Measurements from ENCODE around the gene REPS2. TPM values are rescaled to one million over a fixed set of nuclear protein-coding genes. Genes with fewer than 3 reads are reported as not detected.

REPS2 gene
- total RNA-seq, 3 donors from 2014 or later (not counting 1 experiment from before 2014, with no cell fraction given), result 0.27 to 9.2 (median 0.59) TPM

- Mint-ChIP-seq H3K36me3 (no peaks in the 10 kb centered on the region), H3K4me1 (no peaks in the 10 kb centered on the region), H3K27me3 (ENCODE audit: low read depth in 2 of 2) (no peaks in the 10 kb centered on the region), H3K4me3 (no peak overlapping the region), H3K27ac (no peak overlapping the region), H3K9me3 (peaks cover 0 to 8% of the 10 kb centered on the region in 2 donors)
- Histone ChIP-seq H3K27me3 (ENCODE audit: control insufficient read depth, insufficient read depth, low read length) (no peaks in the 10 kb centered on the region), H3K9me3 (ENCODE audit: control insufficient read depth, insufficient read depth, low read length) (no peaks in the 10 kb centered on the region), H3K4me3 (ENCODE audit: low read length) (no peak overlapping the region), H3K27ac (ENCODE audit: low read length) (no peak overlapping the region), H3K4me1 (ENCODE audit: control insufficient read depth, insufficient read depth, low read length) (no peaks in the 10 kb centered on the region), H3K36me3 (ENCODE audit: control insufficient read depth, insufficient read depth, low read length) (no peaks in the 10 kb centered on the region)
- ATAC-seq, result no peak
- 81% methylated on average over 2 of the region's 2 CpGs for WGBS (ENCODE audit: insufficient coverage)
- no peak for DNase-seq
- intact Hi-C loops (cut with micrococcal nuclease), result no loop called here
- TF ChIP-seq, protein P1, sequence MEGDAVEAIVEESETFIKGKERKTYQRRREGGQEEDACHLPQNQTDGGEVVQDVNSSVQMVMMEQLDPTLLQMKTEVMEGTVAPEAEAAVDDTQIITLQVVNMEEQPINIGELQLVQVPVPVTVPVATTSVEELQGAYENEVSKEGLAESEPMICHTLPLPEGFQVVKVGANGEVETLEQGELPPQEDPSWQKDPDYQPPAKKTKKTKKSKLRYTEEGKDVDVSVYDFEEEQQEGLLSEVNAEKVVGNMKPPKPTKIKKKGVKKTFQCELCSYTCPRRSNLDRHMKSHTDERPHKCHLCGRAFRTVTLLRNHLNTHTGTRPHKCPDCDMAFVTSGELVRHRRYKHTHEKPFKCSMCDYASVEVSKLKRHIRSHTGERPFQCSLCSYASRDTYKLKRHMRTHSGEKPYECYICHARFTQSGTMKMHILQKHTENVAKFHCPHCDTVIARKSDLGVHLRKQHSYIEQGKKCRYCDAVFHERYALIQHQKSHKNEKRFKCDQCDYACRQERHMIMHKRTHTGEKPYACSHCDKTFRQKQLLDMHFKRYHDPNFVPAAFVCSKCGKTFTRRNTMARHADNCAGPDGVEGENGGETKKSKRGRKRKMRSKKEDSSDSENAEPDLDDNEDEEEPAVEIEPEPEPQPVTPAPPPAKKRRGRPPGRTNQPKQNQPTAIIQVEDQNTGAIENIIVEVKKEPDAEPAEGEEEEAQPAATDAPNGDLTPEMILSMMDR (IDR thresholded peaks at IDR 0.05), result no peak
Observed at GRCh38 chrX:17167915-17168314, 221.5 kb downstream of the REPS2 start.

DNA sequence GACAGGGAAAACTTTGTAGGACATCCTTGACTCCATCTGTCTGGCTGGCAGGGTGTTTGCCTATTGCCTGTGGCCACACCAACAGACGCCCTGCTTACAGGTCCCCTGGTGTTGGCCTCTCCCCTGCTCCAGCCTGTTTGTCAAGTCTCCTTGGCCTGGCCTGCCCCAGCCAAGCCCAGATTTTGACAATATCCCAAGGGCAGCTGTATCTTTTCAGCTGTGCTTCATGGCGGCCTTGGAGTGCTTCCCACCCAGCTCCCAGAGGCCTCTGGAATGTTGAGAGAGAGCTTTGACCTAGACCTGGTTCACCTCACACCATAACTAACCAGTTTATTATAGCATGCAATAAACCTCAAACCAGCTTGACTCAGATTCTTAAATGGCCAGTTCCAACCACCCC is 224.5 kb downstream of the REPS2 start:
- intact Hi-C loops (cut with micrococcal nuclease), result no loop called here
- H3K4me1 ChIP-seq (ENCODE audit: control insufficient read depth, insufficient read depth, low read length), result no peaks in the 10 kb centered on the region
- H3K9me3 ChIP-seq (ENCODE audit: control insufficient read depth, insufficient read depth, low read length), result no peaks in the 10 kb centered on the region
- WGBS (ENCODE audit: insufficient coverage), result 92% methylated on average over 2 of the region's 2 CpGs
- H3K27ac Mint-ChIP-seq, result no peak overlapping the region
- ATAC-seq (no peak), DNase-seq (no peak)
- H3K27ac ChIP-seq (ENCODE audit: low read length), result no peak overlapping the region
- no peak overlapping the region for H3K4me3 Mint-ChIP-seq
- TF ChIP-seq, protein P1 (IDR thresholded peaks at IDR 0.05), result no peak
- no peaks in the 10 kb centered on the region for H3K9me3 Mint-ChIP-seq
- H3K27me3 Mint-ChIP-seq (ENCODE audit: low read depth in 2 of 2), result no peaks in the 10 kb centered on the region
- no peak overlapping the region for H3K4me3 ChIP-seq (ENCODE audit: low read length)
- no peaks in the 10 kb centered on the region for H3K36me3 ChIP-seq (ENCODE audit: control insufficient read depth, insufficient read depth, low read length)
- no peaks in the 10 kb centered on the region for H3K36me3 Mint-ChIP-seq
- H3K27me3 ChIP-seq (ENCODE audit: control insufficient read depth, insufficient read depth, low read length), result no peaks in the 10 kb centered on the region
- no peaks in the 10 kb centered on the region for H3K4me1 Mint-ChIP-seq

- 96% methylated on average over 8 of the region's 8 CpGs for WGBS (ENCODE audit: insufficient coverage)
- H3K4me1 Mint-ChIP-seq, result no peaks in the 10 kb centered on the region
- H3K9me3 Mint-ChIP-seq, result no peaks in the 10 kb centered on the region
- Histone ChIP-seq H3K27me3 (ENCODE audit: control insufficient read depth, insufficient read depth, low read length) (no peaks in the 10 kb centered on the region), H3K27ac (ENCODE audit: low read length) (no peak overlapping the region), H3K4me1 (ENCODE audit: control insufficient read depth, insufficient read depth, low read length) (no peaks in the 10 kb centered on the region), H3K4me3 (ENCODE audit: low read length) (no peak overlapping the region), H3K9me3 (ENCODE audit: control insufficient read depth, insufficient read depth, low read length) (no peaks in the 10 kb centered on the region), H3K36me3 (ENCODE audit: control insufficient read depth, insufficient read depth, low read length) (no peaks in the 10 kb centered on the region)
- H3K27ac Mint-ChIP-seq, result no peak overlapping the region
- TF ChIP-seq, protein P1 (IDR thresholded peaks at IDR 0.05), result no peak
- DNase-seq (no peak), ATAC-seq (no peak)
- no peaks in the 10 kb centered on the region for H3K36me3 Mint-ChIP-seq
- intact Hi-C loops (cut with micrococcal nuclease), result no loop called here
- H3K27me3 Mint-ChIP-seq (ENCODE audit: low read depth in 2 of 2), result no peaks in the 10 kb centered on the region
- H3K4me3 Mint-ChIP-seq, result no peak overlapping the region
Observed at GRCh38 chrX:17174671-17175070, 228.2 kb downstream of the REPS2 start.

DNA sequence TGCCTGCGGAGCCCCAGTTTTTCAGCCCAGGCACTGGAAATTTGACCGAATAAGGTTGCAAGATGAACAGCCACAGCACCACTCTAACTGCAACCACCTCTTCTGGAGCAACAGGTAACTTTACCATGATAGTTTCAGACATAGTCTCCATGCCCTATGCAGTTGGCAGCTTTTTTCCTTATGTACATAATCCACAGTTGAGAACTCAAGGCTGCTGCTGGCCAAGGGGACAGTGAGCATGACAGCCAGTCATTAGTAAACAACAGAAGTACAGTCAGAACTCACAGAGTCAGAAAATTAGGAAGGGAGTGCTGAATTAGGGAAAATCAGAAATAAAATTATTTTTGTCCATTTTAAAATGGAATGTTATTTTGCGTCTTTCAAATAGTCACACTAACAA is 235.9 kb downstream of the REPS2 start:
- no peaks in the 10 kb centered on the region for H3K9me3 ChIP-seq (ENCODE audit: control insufficient read depth, insufficient read depth, low read length)
- DNase-seq, result no peak
- Mint-ChIP-seq H3K27ac (no peak overlapping the region), H3K36me3 (no peaks in the 10 kb centered on the region), H3K4me3 (no peak overlapping the region), H3K27me3 (ENCODE audit: low read depth in 2 of 2) (no peaks in the 10 kb centered on the region), H3K4me1 (no peaks in the 10 kb centered on the region), H3K9me3 (peaks cover 0 to 2% of the 10 kb centered on the region in 2 donors)
- intact Hi-C loops (cut with micrococcal nuclease), result no loop called here
- no peak for ATAC-seq
- H3K4me3 ChIP-seq (ENCODE audit: low read length), result no peak overlapping the region
- no peak overlapping the region for H3K27ac ChIP-seq (ENCODE audit: low read length)
- no peaks in the 10 kb centered on the region for H3K36me3 ChIP-seq (ENCODE audit: control insufficient read depth, insufficient read depth, low read length)
- TF ChIP-seq, protein P1 (IDR thresholded peaks at IDR 0.05), result no peak
- 92% methylated on average over 3 of the region's 3 CpGs for WGBS (ENCODE audit: insufficient coverage)
- H3K27me3 ChIP-seq (ENCODE audit: control insufficient read depth, insufficient read depth, low read length), result no peaks in the 10 kb centered on the region
- no peaks in the 10 kb centered on the region for H3K4me1 ChIP-seq (ENCODE audit: control insufficient read depth, insufficient read depth, low read length)
